CD4-positive, alpha-beta T cell (primary cell): ENCODE measurements around the gene GPC4. TPM values are rescaled to one million over a fixed set of nuclear protein-coding genes. Genes with fewer than 3 reads are reported as not detected.

ENCODE experiments used
- ATAC-seq: fragments of 200-7000 bp; cut with Tn5 transposase; one replicate; pipeline ENCODE4 v1.10.0; 2022; ENCODE audit warnings: mild to moderate bottlenecking; ENCODE audit not compliant: poor library complexity
- CTCF ChIA-PET: fragments of 350-600 bp; sonication (Branson Sonifier 250); formaldehyde crosslinking; loops from one replicate; lab custom pipeline; 2021; ENCODE audit warnings: antibody characterized with exemption, inconsistent platforms; lab: Charles Lee
- POLR2A ChIA-PET: fragments of 350-600 bp; sonication (Branson Sonifier 250); formaldehyde crosslinking; loops from one replicate; lab custom pipeline; 2021; ENCODE audit warnings: antibody characterized with exemption, inconsistent platforms; lab: Charles Lee
- DNase-seq, 14 experiments: peaks; one replicate each; pipeline ENCODE4 v3.0.0-alpha.2; 2013 to 2020; ENCODE audit warnings: mixed read lengths in 2 of 14
- H3K27ac ChIP-seq, 2 donors: one replicate each; pipeline versions ENCODE4 v1.5.1 to v1.7.0; 2013; ENCODE audit warnings: low read length in 2 of 2, low read depth in 1 of 2, mild to moderate bottlenecking in 1 of 2
- H3K27me3 ChIP-seq, 2 experiments: 1 replicate in 1 of 2; 2 replicates in 1 of 2; pipeline versions ENCODE4 v1.6.1 to v1.7.0; 2013; ENCODE audit warnings: low read length in 2 of 2, control low read depth in 1 of 2, mild to moderate bottlenecking in 1 of 2, moderate library complexity in 1 of 2; ENCODE audit not compliant: insufficient read depth in 2 of 2, control insufficient read depth in 1 of 2
- H3K36me3 ChIP-seq: one replicate; pipeline ENCODE4 v1.6.1; 2013; ENCODE audit warnings: low read length, control low read depth; ENCODE audit not compliant: insufficient read depth
- H3K4me1 ChIP-seq: one replicate; pipeline ENCODE4 v1.6.1; 2013; ENCODE audit warnings: low read length, control low read depth; ENCODE audit not compliant: insufficient read depth
- H3K4me3 ChIP-seq: one replicate; pipeline ENCODE4 v1.5.1; 2013; ENCODE audit warnings: mild to moderate bottlenecking, low read length, moderate library complexity
- H3K9me3 ChIP-seq, 2 experiments: 1 replicate in 1 of 2; 2 replicates in 1 of 2; pipeline versions ENCODE4 v1.6.1 to v1.7.0; 2013; ENCODE audit warnings: low read length in 2 of 2, mild to moderate bottlenecking in 2 of 2, control low read depth in 1 of 2, moderate library complexity in 1 of 2; ENCODE audit not compliant: control insufficient read depth in 1 of 2, insufficient read depth in 1 of 2
- H3K27ac Mint-ChIP-seq: one replicate; pipeline ENCODE4 v1.8.0; 2020; ENCODE audit warnings: mixed read lengths
- H3K27me3 Mint-ChIP-seq: one replicate; pipeline ENCODE4 v1.8.0; 2021; ENCODE audit warnings: mixed read lengths
- H3K36me3 Mint-ChIP-seq: one replicate; pipeline ENCODE4 v1.8.0; 2021; ENCODE audit warnings: low read depth, mixed read lengths
- H3K4me1 Mint-ChIP-seq: one replicate; pipeline ENCODE4 v1.8.0; 2021; ENCODE audit warnings: low read depth, mixed read lengths
- H3K4me3 Mint-ChIP-seq: one replicate; pipeline ENCODE4 v1.8.0; 2020; ENCODE audit warnings: mild to moderate bottlenecking, mixed read lengths
- H3K9me3 Mint-ChIP-seq: one replicate; pipeline ENCODE4 v1.8.0; 2020; ENCODE audit warnings: mixed read lengths
- intact Hi-C, 2 experiments: fragments of 100-400 bp; cut with DNase I in 1 of 2; cut with micrococcal nuclease in 1 of 2; formaldehyde crosslinking; loops; one replicate each; pipeline versions ENCODE4 v1.15.1 to v1.9.0; 2023 to 2025; cut with DNase I, micrococcal nuclease
- total RNA-seq, 174 experiments: library from RNA in 2 of 174; stranded (reverse) in 2 of 174; gene quantifications; one replicate each; pipeline ENCODE4 v1.2.3 and lab custom pipeline; 2021 to 2026
- TF ChIP-seq, protein P1 (sequence below): fragments of 200-600 bp; IDR thresholded peaks from one replicate; pipeline ENCODE4 v1.8.0; 2022; ENCODE audit warnings: antibody characterized with exemption, mild to moderate bottlenecking

GPC4 gene
- total RNA-seq, 2 experiments from 2014 or later = not detected

DNA sequence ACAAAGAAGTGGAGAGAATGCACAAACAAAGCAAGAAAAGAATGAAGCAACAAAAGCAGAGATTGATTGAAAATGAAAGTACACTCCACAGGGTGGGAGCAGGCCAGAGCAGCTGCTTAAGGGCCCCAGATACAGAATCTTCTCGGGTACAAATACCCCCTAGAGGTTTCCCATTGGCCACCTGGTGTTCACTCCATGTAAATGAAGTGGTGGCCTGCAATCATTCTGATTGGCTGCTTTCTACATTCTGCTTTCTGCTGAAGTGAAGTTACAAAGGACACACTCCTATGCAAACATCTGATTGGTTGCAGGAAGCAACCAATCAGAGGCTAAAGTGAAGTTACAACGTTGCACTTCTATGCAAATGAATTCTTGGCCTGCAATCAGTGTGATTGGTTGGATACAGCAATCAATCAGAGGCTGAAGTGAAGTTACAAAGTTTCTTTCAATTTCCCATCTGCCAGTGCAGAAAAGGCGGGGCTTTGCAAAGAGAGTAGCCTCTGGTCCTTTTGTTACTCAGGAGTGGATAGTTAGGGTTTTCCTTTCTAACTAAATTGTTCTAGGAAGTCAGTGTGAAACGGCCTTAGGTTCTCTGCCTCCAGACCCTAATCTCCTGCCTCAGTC is 19.0 kb upstream of the GPC4 start:
- no peaks in the 10 kb centered on the region for H3K4me1 ChIP-seq
- no peak overlapping the region for H3K4me3 ChIP-seq
- DNase-seq (no peak), ATAC-seq (no peak)
- no peak overlapping the region for H3K27ac ChIP-seq
- Mint-ChIP-seq H3K9me3 (no peaks in the 10 kb centered on the region), H3K27me3 (no peaks in the 10 kb centered on the region), H3K27ac (no peak overlapping the region), H3K4me3 (no peak overlapping the region), H3K4me1 (no peaks in the 10 kb centered on the region), H3K36me3 (no peaks in the 10 kb centered on the region)
- CTCF ChIA-PET = no interaction called here
- intact Hi-C loops = no loop called here
- no peaks in the 10 kb centered on the region for H3K36me3 ChIP-seq
- H3K27me3 ChIP-seq = no peaks in the 10 kb centered on the region
- H3K9me3 ChIP-seq = no peaks in the 10 kb centered on the region
- POLR2A ChIA-PET = no interaction called here
- TF ChIP-seq, protein P1, sequence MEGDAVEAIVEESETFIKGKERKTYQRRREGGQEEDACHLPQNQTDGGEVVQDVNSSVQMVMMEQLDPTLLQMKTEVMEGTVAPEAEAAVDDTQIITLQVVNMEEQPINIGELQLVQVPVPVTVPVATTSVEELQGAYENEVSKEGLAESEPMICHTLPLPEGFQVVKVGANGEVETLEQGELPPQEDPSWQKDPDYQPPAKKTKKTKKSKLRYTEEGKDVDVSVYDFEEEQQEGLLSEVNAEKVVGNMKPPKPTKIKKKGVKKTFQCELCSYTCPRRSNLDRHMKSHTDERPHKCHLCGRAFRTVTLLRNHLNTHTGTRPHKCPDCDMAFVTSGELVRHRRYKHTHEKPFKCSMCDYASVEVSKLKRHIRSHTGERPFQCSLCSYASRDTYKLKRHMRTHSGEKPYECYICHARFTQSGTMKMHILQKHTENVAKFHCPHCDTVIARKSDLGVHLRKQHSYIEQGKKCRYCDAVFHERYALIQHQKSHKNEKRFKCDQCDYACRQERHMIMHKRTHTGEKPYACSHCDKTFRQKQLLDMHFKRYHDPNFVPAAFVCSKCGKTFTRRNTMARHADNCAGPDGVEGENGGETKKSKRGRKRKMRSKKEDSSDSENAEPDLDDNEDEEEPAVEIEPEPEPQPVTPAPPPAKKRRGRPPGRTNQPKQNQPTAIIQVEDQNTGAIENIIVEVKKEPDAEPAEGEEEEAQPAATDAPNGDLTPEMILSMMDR = no peak

DNA sequence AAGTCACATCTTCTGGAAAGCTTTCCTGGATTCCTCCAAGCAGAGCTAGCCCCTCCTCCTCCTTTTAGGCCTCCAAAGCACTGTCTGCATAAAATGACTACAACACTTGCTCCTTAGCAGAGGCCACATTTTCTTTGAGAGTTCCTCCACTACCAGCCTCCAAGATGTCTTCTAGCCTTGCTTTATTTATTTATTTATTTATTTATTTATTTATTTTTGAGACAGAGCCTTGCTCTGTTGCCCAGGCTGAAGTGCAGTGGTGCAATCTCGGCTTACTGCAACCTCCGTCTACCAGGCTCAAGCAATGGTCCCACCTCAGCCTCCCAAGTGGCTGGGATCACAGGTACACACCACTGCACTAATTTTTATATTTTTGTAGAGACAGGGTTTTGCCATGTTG is 4.6 kb upstream of the GPC4 start:
- DNase-seq = no peak
- Histone ChIP-seq H3K4me1 (no peaks in the 10 kb centered on the region), H3K36me3 (no peaks in the 10 kb centered on the region), H3K9me3 (peaks cover 0 to under 1% of the 10 kb centered on the region in 2 experiments), H3K27me3 (peaks cover 0 to 36% of the 10 kb centered on the region in 2 experiments), H3K27ac (no peak overlapping the region), H3K4me3 (no peak overlapping the region)
- TF ChIP-seq, protein P1 = no peak
- ChIA-PET POLR2A (no interaction called here), CTCF (no interaction called here)
- intact Hi-C loops = no loop called here
- H3K27ac Mint-ChIP-seq = no peak overlapping the region
- H3K4me1 Mint-ChIP-seq = no peaks in the 10 kb centered on the region
- no peaks in the 10 kb centered on the region for H3K36me3 Mint-ChIP-seq
- no peak for ATAC-seq
- peaks cover 38% of the 10 kb centered on the region for H3K27me3 Mint-ChIP-seq
- no peaks in the 10 kb centered on the region for H3K9me3 Mint-ChIP-seq
- H3K4me3 Mint-ChIP-seq = no peak overlapping the region

DNA sequence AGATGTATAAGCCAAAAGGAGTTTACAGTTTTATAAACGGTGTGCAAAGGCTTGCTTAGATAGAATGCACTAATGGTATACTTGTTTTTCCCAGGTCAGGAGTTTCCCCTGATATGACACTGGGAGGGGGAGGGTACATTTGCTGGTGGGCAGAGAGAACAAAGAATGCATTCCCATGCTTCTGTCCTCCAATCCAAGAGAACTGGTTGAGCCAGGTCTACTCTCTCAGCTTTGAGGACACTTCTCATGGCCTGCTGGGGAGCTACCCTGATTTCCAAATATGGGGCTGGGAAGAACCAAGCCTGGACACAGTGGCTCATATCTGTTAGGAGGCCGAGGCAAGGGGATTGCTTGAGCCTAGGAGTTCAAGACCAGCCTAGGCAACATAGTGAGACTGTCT is 3.3 kb upstream of the GPC4 start:
- Mint-ChIP-seq H3K4me3 (no peak overlapping the region), H3K36me3 (no peaks in the 10 kb centered on the region), H3K27me3 (peaks cover 46% of the 10 kb centered on the region), H3K4me1 (no peaks in the 10 kb centered on the region), H3K9me3 (no peaks in the 10 kb centered on the region), H3K27ac (no peak overlapping the region)
- peaks cover 0 to 40% of the 10 kb centered on the region in 2 experiments for H3K27me3 ChIP-seq
- intact Hi-C loops = no loop called here
- DNase-seq (no peak), ATAC-seq (no peak)
- H3K4me1 ChIP-seq = no peaks in the 10 kb centered on the region
- H3K4me3 ChIP-seq = no peak overlapping the region
- peaks cover 0 to 4% of the 10 kb centered on the region in 2 experiments for H3K9me3 ChIP-seq
- ChIA-PET POLR2A (no interaction called here), CTCF (no interaction called here)
- no peaks in the 10 kb centered on the region for H3K36me3 ChIP-seq
- TF ChIP-seq, protein P1 = no peak
- no peak overlapping the region for H3K27ac ChIP-seq
